Natural killer cell (primary cell): ENCODE results near the gene LSM8. TPM values are rescaled to one million over a fixed set of nuclear protein-coding genes. Genes with fewer than 3 reads are reported as not detected.

Experiments used
- total RNA-seq, 4 donors: library from RNA; stranded (reverse); fragments of 120-200 nt in 1 of 4; gene quantifications; one replicate each; pipeline versions ENCODE4 v1.2.3 to v1.2.4, GENCODE V29; 2013 to 2022

Gene LSM8
- total RNA-seq, 3 donors from 2014 or later (not counting 1 experiment from before 2014, with no cell fraction given): 43.5 to 55.8 (median 44.7) TPM

Other genes with a start within 250 kb of the LSM8 start
- gene ANKRD7, start 40.5 kb downstream of the LSM8 start, total RNA-seq: not detected